Activated CD4-positive, CD25-positive, alpha-beta regulatory T cell (primary cell): ENCODE measurements around the gene ATP6V1G3.
"Not testable (repeated sequence)": the region's sequence is repeated elsewhere in the genome, so short reads cannot be mapped to it uniquely, and the experiment has no call there.

ENCODE experiments used
- DNase-seq, 4 experiments: peaks; one replicate each; lab custom pipeline; 2025; lab: John Stamatoyannopoulos, UW

The ATP6V1G3 gene

GRCh38 chr1:198540580-198540979, at the start of gene ATP6V1G3:
Gene ATP6V1G3, minus strand, starts transcription at chr1:198540680. Its CDS starts 30 bp downstream, at chr1:198540650.
- no peak for DNase-seq

GRCh38 chr1:198588845-198589244, 48.4 kb upstream of the ATP6V1G3 start:
- no peak for DNase-seq

- no peak for DNase-seq
Observed at GRCh38 chr1:198584163-198584562, 43.7 kb upstream of the ATP6V1G3 start.

GRCh38 chr1:198583209-198583802, 42.8 kb upstream of the ATP6V1G3 start:
- DNase-seq: not testable (repeated sequence)

GRCh38 chr1:198577444-198577843, 37.0 kb upstream of the ATP6V1G3 start:
- no peak for DNase-seq

GRCh38 chr1:198575798-198576641, 35.5 kb upstream of the ATP6V1G3 start:
- DNase-seq: no peak

GRCh38 chr1:198575292-198575691, 34.8 kb upstream of the ATP6V1G3 start:
- no peak for DNase-seq

- no peak for DNase-seq
Observed at GRCh38 chr1:198574325-198574724, 33.8 kb upstream of the ATP6V1G3 start.

- DNase-seq: no peak
Observed at GRCh38 chr1:198564716-198565115, 24.2 kb upstream of the ATP6V1G3 start.

GRCh38 chr1:198564157-198564556, 23.7 kb upstream of the ATP6V1G3 start:
- DNase-seq: no peak

- no peak for DNase-seq
Observed at GRCh38 chr1:198563583-198563982, 23.1 kb upstream of the ATP6V1G3 start.

- no peak for DNase-seq
Observed at GRCh38 chr1:198560161-198560560, 19.7 kb upstream of the ATP6V1G3 start.

GRCh38 chr1:198559362-198559761, 18.9 kb upstream of the ATP6V1G3 start:
- no peak for DNase-seq

GRCh38 chr1:198558402-198558801, 17.9 kb upstream of the ATP6V1G3 start:
- DNase-seq: no peak

- peak in 1 of 4 experiments; percentile 22 for DNase-seq
Observed at GRCh38 chr1:198556971-198557370, 16.5 kb upstream of the ATP6V1G3 start.

- no peak for DNase-seq
Observed at GRCh38 chr1:198552668-198553416, 12.4 kb upstream of the ATP6V1G3 start.

- DNase-seq: no peak
Observed at GRCh38 chr1:198550941-198551524, 10.6 kb upstream of the ATP6V1G3 start.

- no peak for DNase-seq
Observed at GRCh38 chr1:198549866-198550265, 9.4 kb upstream of the ATP6V1G3 start.

GRCh38 chr1:198548890-198549289, 8.4 kb upstream of the ATP6V1G3 start:
- DNase-seq: no peak

- no peak for DNase-seq
Observed at GRCh38 chr1:198545156-198545555, 4.7 kb upstream of the ATP6V1G3 start.

- DNase-seq: no peak
Observed at GRCh38 chr1:198544265-198544664, 3.8 kb upstream of the ATP6V1G3 start.

- DNase-seq: no peak
Observed at GRCh38 chr1:198543670-198544260, 3.3 kb upstream of the ATP6V1G3 start.
